ENCODE data around the gene PLCH1.
A peak's percentile ranks its signal among the peaks of the same experiment; 100 is the strongest.

PLCH1 gene

DNA sequence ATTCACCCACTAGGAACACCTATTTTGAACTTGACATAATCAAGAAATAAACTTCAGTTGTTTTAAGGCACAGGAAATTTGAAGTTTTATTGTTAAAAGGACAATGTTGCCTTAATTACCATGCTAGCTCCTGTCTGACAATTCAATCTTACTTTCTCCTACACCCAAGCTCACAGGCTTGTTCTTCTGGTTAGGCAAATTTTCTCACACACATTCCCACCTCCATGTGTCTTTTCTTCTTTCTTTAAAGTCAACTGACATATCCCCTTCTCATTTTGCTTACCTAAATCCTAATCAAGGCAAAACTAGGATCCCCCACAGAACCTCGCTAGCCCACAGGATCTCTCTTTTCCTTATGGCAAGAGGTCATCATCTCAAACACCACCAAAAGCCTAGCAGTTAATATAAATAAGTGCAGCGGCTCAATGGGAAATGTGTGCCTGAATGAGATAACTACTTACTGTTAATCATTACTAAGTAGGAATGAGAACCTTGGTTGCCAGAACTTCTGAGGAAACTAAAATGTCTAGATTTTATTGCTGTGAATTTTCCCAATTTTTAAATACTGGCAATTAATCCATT is 189.3 kb downstream of the PLCH1 start:
- H3K27ac ChIP-seq = peak overlapping the region; percentile 64
- TF ChIP-seq ZFX (IDR thresholded peaks at IDR 0.05; ENCODE audit: borderline replicate concordance) = no peak
- TF ChIP-seq, protein P1, sequence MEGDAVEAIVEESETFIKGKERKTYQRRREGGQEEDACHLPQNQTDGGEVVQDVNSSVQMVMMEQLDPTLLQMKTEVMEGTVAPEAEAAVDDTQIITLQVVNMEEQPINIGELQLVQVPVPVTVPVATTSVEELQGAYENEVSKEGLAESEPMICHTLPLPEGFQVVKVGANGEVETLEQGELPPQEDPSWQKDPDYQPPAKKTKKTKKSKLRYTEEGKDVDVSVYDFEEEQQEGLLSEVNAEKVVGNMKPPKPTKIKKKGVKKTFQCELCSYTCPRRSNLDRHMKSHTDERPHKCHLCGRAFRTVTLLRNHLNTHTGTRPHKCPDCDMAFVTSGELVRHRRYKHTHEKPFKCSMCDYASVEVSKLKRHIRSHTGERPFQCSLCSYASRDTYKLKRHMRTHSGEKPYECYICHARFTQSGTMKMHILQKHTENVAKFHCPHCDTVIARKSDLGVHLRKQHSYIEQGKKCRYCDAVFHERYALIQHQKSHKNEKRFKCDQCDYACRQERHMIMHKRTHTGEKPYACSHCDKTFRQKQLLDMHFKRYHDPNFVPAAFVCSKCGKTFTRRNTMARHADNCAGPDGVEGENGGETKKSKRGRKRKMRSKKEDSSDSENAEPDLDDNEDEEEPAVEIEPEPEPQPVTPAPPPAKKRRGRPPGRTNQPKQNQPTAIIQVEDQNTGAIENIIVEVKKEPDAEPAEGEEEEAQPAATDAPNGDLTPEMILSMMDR (IDR thresholded peaks at IDR 0.05) = no peak

DNA sequence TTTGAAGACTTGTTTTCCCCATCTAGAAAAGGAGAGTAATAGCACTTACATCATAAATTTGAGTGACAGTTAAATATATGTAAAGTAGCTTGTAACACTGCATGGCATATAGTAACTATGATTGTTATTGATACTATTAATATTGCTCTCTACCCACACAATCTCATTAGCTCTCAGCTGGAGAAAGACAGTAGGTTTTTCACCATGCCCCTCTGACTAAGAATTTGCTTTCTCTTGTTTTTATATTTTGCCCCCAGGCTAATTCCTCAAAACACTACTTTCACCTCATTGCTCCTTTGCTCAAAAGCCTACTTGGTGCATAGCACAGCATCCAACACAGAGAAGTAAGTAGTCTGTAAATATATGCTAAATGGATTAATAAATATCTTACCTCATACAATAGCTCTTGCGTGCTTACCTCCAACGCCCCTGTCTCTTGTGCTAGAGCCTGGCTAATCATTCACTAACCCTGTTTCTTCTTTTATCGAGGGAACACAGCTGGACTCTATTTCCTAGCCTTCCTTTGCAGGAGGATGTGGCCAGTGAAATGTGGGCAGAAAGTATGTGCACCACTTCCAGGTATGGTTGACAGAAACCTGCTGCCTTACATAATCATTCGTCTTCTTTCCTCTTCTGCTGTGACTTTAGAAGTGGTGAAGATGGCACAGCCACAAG is 190.0 kb downstream of the PLCH1 start:
- peak overlapping the region; percentile 64 for H3K27ac ChIP-seq
- TF ChIP-seq ZFX (IDR thresholded peaks at IDR 0.05; ENCODE audit: borderline replicate concordance) = no peak
- TF ChIP-seq, protein P1 (IDR thresholded peaks at IDR 0.05) = no peak

DNA sequence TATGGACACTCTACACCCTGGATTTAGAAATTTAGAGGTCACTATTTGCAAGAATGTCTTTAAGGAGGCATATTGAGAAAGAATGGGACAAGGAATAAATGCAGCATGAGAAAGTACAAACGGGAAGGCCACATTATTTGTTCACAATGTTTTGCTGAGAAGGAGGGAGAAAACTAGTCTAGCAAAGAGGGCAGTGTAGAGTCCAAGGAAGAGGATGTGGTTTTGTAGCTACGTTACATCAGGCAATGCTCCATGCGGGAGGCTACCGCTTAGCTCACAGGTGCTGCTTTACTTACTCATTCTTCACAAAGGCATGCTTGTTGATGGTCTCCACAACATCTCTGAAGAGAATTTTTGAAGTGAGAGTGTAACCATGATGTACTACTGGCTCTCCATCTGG is 191.1 kb downstream of the PLCH1 start:
- TF ChIP-seq ZFX (IDR thresholded peaks at IDR 0.05; ENCODE audit: borderline replicate concordance) = no peak
- TF ChIP-seq, protein P1 (IDR thresholded peaks at IDR 0.05) = no peak
- no peak overlapping the region for H3K27ac ChIP-seq

DNA sequence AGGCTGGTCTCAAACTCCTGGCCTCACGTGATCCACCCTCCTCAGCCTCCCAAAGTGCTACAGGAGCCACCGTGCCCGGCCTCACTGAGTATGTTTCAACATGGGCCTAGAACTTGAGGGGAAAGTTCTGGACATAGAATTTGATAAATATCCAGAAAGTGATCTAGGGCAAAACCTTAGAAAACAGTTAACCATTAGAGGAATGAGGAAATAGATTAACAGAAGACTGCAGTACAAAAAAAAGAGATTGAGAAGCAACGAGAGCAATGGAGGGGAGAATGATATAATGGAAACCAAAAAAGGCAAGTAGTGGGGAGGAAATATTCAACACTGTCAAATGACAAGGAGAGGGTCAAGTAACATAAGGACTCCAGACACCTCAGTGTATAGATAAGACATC is 191.5 kb downstream of the PLCH1 start:
- TF ChIP-seq, protein P1 (IDR thresholded peaks at IDR 0.05) = no peak
- TF ChIP-seq ZFX (IDR thresholded peaks at IDR 0.05; ENCODE audit: borderline replicate concordance) = no peak

DNA sequence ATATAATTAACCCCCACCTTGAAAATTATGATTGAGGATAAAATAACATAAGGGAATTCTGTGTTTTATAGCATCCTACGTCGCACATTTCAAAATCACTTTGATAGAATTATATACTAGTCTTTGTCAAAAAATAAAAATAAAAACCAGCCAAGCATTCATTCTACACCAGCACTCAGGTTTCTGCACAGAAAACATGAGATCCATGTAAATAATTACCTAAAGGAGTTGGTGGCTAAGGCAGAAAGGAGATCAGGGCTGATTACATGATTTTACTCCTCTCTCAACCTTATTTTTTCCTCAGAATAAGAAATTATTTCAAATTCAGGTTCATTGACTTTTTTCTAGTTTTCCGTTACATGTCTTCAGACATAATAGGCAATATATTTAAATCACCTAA is 194.5 kb downstream of the PLCH1 start:
- H3K27ac ChIP-seq = no peak overlapping the region
- no peak for TF ChIP-seq ZFX (IDR thresholded peaks at IDR 0.05; ENCODE audit: borderline replicate concordance)
- TF ChIP-seq, protein P1 (IDR thresholded peaks at IDR 0.05) = no peak

More for the DNA sequence above, 191.5 kb downstream of the PLCH1 start:
- no peak overlapping the region for H3K27ac ChIP-seq

DNA sequence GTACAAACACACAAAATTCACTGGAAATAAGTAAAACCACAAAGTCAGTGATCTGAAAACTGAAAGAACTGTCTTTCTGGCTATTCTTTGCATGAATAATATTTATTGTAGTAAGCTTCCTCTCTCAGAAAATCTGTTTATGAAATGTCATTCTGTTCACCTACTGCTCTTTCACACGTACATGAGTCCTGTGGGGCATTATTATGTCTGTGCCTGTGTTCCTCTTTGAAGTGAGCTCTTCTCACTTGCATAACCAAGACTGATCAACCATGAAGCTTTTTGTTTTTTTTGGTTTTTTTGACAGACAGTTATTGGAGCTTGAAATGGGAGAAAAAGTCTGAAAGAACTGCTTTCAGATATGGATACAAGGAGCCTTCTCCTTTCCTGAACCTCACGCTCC is 195.8 kb downstream of the PLCH1 start:
- H3K27ac ChIP-seq = no peak overlapping the region
- TF ChIP-seq ZFX (IDR thresholded peaks at IDR 0.05; ENCODE audit: borderline replicate concordance) = no peak
- TF ChIP-seq, protein P1 (IDR thresholded peaks at IDR 0.05) = no peak

DNA sequence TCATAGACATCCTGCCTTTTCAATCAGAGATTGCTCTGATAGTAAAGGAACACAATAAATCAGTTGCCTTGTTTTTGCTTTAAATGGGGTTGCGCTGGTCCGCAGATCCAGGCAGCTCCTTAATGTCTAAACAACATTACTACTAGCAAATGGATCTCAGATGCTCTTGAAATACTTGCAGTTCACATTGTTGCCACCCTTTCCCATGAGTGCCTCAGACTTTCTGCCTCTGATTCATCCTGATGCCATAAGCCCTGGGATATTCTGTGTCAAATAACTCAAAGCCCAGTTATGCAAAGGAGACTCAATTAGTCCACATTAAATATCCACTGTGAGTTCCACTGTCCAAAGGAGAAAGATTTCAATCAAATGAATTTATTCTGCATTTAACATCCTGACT is 196.7 kb downstream of the PLCH1 start:
- no peak overlapping the region for H3K27ac ChIP-seq
- TF ChIP-seq, protein P1 (IDR thresholded peaks at IDR 0.05) = no peak
- TF ChIP-seq ZFX (IDR thresholded peaks at IDR 0.05; ENCODE audit: borderline replicate concordance) = no peak

Measured in 22Rv1 (cell line).